T-helper 1 cell treated with Interleukin-12 subunit alpha and Interleukin-12 subunit beta and Interleukin-4 antibody, amounts not matched to agents 30 μg/mL and 1 μg/mL, for 36 hours (primary cell): ENCODE measurements around the gene GPN3.
"Not testable (repeated sequence)": the region's sequence is repeated elsewhere in the genome, so short reads cannot be mapped to it uniquely, and the experiment has no call there.

ENCODE experiments used
- H3K27ac Mint-ChIP-seq: one replicate; pipeline ENCODE4 v1.8.0; 2021; ENCODE audit warnings: mild to moderate bottlenecking, mixed read lengths
- H3K27me3 Mint-ChIP-seq: one replicate; pipeline ENCODE4 v1.8.0; 2021; ENCODE audit warnings: low read depth, mixed read lengths
- H3K36me3 Mint-ChIP-seq: one replicate; pipeline ENCODE4 v1.8.0; 2021; ENCODE audit warnings: low read depth, mixed read lengths
- H3K4me1 Mint-ChIP-seq: one replicate; pipeline ENCODE4 v1.8.0; 2021; ENCODE audit warnings: low read depth, mixed read lengths
- H3K4me3 Mint-ChIP-seq: one replicate; pipeline ENCODE4 v1.8.0; 2021; ENCODE audit warnings: mild to moderate bottlenecking, moderate library complexity, mixed read lengths
- H3K9me3 Mint-ChIP-seq: one replicate; pipeline ENCODE4 v1.8.0; 2021; ENCODE audit warnings: mixed read lengths

The GPN3 gene

GRCh38 chr12:110465024-110465423, 3.0 kb downstream of the GPN3 start:
- no peak overlapping the region for H3K4me3 Mint-ChIP-seq
- peaks cover 12% of the 10 kb centered on the region for H3K36me3 Mint-ChIP-seq
- H3K27ac Mint-ChIP-seq, result no peak overlapping the region
- H3K4me1 Mint-ChIP-seq, result peaks cover 28% of the 10 kb centered on the region
- no peaks in the 10 kb centered on the region for H3K27me3 Mint-ChIP-seq
- H3K9me3 Mint-ChIP-seq, result no peaks in the 10 kb centered on the region

- H3K27me3 Mint-ChIP-seq, H3K4me3 Mint-ChIP-seq, H3K4me1 Mint-ChIP-seq, H3K9me3 Mint-ChIP-seq, H3K27ac Mint-ChIP-seq: not testable (repeated sequence)
- H3K36me3 Mint-ChIP-seq, result peaks cover 14% of the 10 kb centered on the region
Observed at GRCh38 chr12:110461189-110461588, 6.9 kb downstream of the GPN3 start.

- H3K36me3 Mint-ChIP-seq, result peaks cover 13% of the 10 kb centered on the region
Observed at GRCh38 chr12:110458756-110459155, 9.3 kb downstream of the GPN3 start.

DNA sequence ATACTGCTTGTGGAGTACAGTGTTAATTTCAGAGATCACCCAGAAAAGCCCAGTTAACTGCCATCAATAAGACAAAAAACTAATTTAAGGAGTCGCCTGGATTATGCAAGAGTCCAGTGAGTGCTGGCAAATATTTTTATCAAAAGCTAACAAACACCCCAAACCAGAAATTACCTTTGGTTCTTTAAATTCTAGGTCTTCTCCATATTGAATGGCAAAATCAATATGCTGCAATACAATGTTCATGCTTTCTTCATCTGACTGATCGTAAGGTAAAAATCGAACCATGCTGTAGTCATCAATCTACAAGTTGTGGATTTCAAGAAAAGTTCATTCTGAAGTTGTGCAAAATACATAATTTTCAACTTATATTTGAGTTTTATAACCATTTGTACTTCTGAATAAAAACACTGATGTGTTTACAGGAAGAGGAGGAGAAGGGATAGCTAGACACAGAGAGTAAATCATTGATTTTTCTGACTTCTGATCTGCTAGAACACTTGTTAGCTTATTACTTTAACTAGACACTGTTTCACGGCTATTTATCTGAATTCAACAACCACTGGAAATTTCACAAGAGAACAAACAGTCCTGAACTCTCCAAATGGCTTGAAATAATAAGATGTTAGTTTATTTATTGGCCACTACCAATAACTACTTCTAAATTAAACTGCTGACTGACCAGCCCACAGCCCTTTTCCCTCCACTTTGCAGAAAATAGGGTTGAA, 14.3 kb downstream of the GPN3 start:
- H3K27ac Mint-ChIP-seq, result no peak overlapping the region
- H3K9me3 Mint-ChIP-seq, result no peaks in the 10 kb centered on the region
- H3K36me3 Mint-ChIP-seq, result peaks cover 20% of the 10 kb centered on the region
- H3K27me3 Mint-ChIP-seq, result no peaks in the 10 kb centered on the region
- H3K4me1 Mint-ChIP-seq, result peaks cover 27% of the 10 kb centered on the region
- H3K4me3 Mint-ChIP-seq, result no peak overlapping the region

More at GRCh38 chr12:110458756-110459155, 9.3 kb downstream of the GPN3 start:
- peak overlapping the region; percentile 6 for H3K27ac Mint-ChIP-seq
- no peak overlapping the region for H3K4me3 Mint-ChIP-seq
- no peaks in the 10 kb centered on the region for H3K27me3 Mint-ChIP-seq
- no peaks in the 10 kb centered on the region for H3K9me3 Mint-ChIP-seq
- peaks cover 7% of the 10 kb centered on the region for H3K4me1 Mint-ChIP-seq

DNA sequence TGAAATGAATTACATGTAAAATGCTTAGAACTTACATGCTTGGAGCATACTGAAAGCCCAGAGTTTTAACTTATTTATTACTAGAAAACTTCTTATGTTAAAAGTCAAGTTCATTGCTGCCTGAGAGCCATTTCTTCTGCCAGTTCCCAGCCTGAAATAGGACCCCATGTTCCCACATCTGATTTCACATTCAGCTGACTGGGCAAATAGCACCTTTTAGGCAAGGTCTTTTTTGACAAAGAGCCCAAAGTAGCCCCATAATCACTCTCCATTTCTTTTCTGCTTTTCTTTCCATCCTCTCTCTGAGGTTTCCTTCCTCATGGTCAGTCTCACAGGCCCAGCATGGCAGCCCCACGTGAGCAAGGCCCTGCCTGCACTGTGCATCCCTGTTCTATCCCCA, 16.8 kb downstream of the GPN3 start:
- Mint-ChIP-seq H3K27me3 (no peaks in the 10 kb centered on the region), H3K27ac (no peak overlapping the region), H3K36me3 (peaks cover 28% of the 10 kb centered on the region), H3K9me3 (no peaks in the 10 kb centered on the region), H3K4me3 (peak overlapping the region; percentile 100), H3K4me1 (peaks cover 37% of the 10 kb centered on the region)

- Mint-ChIP-seq H3K9me3 (no peaks in the 10 kb centered on the region), H3K27me3 (no peaks in the 10 kb centered on the region), H3K27ac (peak within 1 kb of the TSS; percentile 100), H3K4me1 (peaks cover 41% of the 10 kb centered on the region), H3K4me3 (peak within 1 kb of the TSS; percentile 100), H3K36me3 (peaks cover 33% of the 10 kb centered on the region)
Observed at GRCh38 chr12:110449799-110450497, 18.1 kb downstream of the GPN3 start, which contains the start of gene ARPC3. Gene ARPC3, minus strand, starts transcription at chr12:110450337. Its CDS starts 77 bp downstream, at chr12:110450260.

GRCh38 chr12:110444455-110444854, 23.6 kb downstream of the GPN3 start:
- peaks cover 28% of the 10 kb centered on the region for H3K4me1 Mint-ChIP-seq
- H3K27me3 Mint-ChIP-seq, result no peaks in the 10 kb centered on the region
- no peak overlapping the region for H3K27ac Mint-ChIP-seq
- H3K36me3 Mint-ChIP-seq, result peaks cover 36% of the 10 kb centered on the region
- H3K4me3 Mint-ChIP-seq, result no peak overlapping the region
- no peaks in the 10 kb centered on the region for H3K9me3 Mint-ChIP-seq

- Mint-ChIP-seq H3K27me3 (no peaks in the 10 kb centered on the region), H3K36me3 (peaks cover 38% of the 10 kb centered on the region), H3K9me3 (no peaks in the 10 kb centered on the region), H3K4me1 (peaks cover 3% of the 10 kb centered on the region), H3K27ac (no peak overlapping the region), H3K4me3 (no peak overlapping the region)
Observed at GRCh38 chr12:110436231-110436630, 31.8 kb downstream of the GPN3 start.

GRCh38 chr12:110431957-110432587, 36.0 kb downstream of the GPN3 start:
- H3K27me3 Mint-ChIP-seq, result no peaks in the 10 kb centered on the region
- H3K4me1 Mint-ChIP-seq, result peaks cover 3% of the 10 kb centered on the region
- peaks cover 20% of the 10 kb centered on the region for H3K36me3 Mint-ChIP-seq
- no peaks in the 10 kb centered on the region for H3K9me3 Mint-ChIP-seq
- no peak overlapping the region for H3K27ac Mint-ChIP-seq
- H3K4me3 Mint-ChIP-seq, result no peak overlapping the region

DNA sequence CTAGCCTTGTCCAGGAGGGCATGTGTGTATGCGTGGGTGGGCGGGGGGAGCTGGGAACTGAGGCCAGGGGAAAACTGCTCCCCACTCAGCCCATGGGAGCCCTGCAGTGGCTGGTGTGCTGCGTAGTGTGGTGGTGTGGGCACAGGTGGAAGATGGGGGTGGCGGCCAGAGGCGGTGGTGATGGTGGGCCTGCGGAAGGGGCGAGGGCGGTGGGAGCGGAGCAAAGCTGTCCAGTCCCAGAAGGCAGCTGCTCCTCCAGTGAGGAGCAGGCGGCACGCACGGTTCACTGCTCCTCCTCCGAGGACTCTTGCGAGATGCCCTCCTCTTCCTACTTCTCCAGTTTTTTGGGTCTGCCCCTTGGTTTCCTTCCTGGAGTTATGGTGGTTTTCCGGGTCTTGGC, 38.4 kb downstream of the GPN3 start:
- H3K9me3 Mint-ChIP-seq, H3K27me3 Mint-ChIP-seq, H3K4me1 Mint-ChIP-seq, H3K27ac Mint-ChIP-seq, H3K36me3 Mint-ChIP-seq, H3K4me3 Mint-ChIP-seq: not testable (repeated sequence)

DNA sequence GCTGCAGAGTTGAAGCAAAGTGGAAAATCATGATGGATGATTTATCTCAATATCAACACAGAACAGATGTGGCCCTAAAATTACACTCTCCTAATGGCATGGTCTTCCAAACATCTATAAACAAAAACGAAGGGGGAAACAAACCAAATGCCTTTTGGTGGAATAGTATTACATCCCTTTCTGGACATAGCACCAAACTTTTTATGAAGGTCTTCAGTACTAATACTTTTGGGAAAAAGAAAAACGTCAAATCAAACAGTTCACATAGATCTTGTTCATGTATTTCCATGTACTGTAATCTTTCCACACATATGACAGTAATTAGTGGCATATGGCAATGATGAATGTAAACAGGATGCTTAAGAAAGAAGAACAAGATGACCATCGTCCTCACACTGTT, 41.7 kb downstream of the GPN3 start:
- Mint-ChIP-seq H3K27me3 (peaks cover 6% of the 10 kb centered on the region), H3K27ac (no peak overlapping the region), H3K9me3 (no peaks in the 10 kb centered on the region), H3K36me3 (no peaks in the 10 kb centered on the region), H3K4me1 (peaks cover 1% of the 10 kb centered on the region), H3K4me3 (no peak overlapping the region)

DNA sequence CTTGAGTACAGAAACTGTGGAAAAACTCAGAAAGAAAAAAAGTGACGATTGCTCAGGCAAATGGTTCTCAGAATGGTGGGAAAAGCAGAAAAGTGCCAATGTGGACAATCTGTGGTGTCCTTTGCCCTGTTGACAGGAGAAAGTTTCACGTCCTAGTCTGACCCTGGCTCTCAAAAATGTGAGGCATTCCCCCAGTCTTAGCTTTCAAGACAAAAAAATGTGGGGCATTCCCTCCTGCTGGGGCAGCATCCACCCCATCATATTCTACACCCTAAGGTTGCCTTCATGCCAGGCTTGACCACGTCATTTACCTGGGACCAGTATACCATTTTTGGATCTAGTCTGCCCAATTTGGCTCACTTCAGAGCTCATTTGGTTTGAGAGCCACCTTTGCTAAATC, 43.8 kb downstream of the GPN3 start:
- Mint-ChIP-seq H3K4me1 (no peaks in the 10 kb centered on the region), H3K27me3 (peaks cover 20% of the 10 kb centered on the region), H3K9me3 (no peaks in the 10 kb centered on the region), H3K4me3 (no peak overlapping the region), H3K27ac (no peak overlapping the region), H3K36me3 (no peaks in the 10 kb centered on the region)

- H3K4me3 Mint-ChIP-seq, result no peak overlapping the region
- peaks cover 23% of the 10 kb centered on the region for H3K27me3 Mint-ChIP-seq
- H3K4me1 Mint-ChIP-seq, result no peaks in the 10 kb centered on the region
- H3K36me3 Mint-ChIP-seq, result no peaks in the 10 kb centered on the region
- no peak overlapping the region for H3K27ac Mint-ChIP-seq
- H3K9me3 Mint-ChIP-seq, result no peaks in the 10 kb centered on the region
Observed at GRCh38 chr12:110421701-110422100, 46.4 kb downstream of the GPN3 start.

- Mint-ChIP-seq H3K27ac (no peak overlapping the region), H3K9me3 (no peaks in the 10 kb centered on the region), H3K27me3 (peaks cover 23% of the 10 kb centered on the region), H3K4me3 (no peak overlapping the region), H3K4me1 (no peaks in the 10 kb centered on the region), H3K36me3 (no peaks in the 10 kb centered on the region)
Observed at GRCh38 chr12:110421159-110421661, 46.8 kb downstream of the GPN3 start.

- not testable (repeated sequence) for H3K27ac Mint-ChIP-seq, H3K36me3 Mint-ChIP-seq, H3K9me3 Mint-ChIP-seq, H3K4me3 Mint-ChIP-seq, H3K4me1 Mint-ChIP-seq
- peaks cover 23% of the 10 kb centered on the region for H3K27me3 Mint-ChIP-seq
Observed at GRCh38 chr12:110420644-110421043, 47.4 kb downstream of the GPN3 start.
